HEK293 (cell line): ENCODE results near the gene ARNT2.

Experiments used
- CTCF ChIA-PET: fragments of 350-600 bp; formaldehyde crosslinking; extraction: SDS; loops from one replicate; lab custom pipeline; 2021; ENCODE audit warnings: antibody characterized with exemption; lab: Yijun Ruan, JAX
- POLR2A ChIA-PET: fragments of 300-600 bp; formaldehyde crosslinking; extraction: SDS; loops from one replicate; lab custom pipeline; 2020; ENCODE audit warnings: antibody characterized with exemption, inconsistent platforms; lab: Yijun Ruan, JAX
- H3K27ac ChIP-seq: fragments of 200-500 bp; sonication (Bioruptor generic); 2 replicates; pipeline ENCODE4 v1.5.1; 2014; ENCODE audit warnings: low read depth, low read length, control low read depth, inconsistent platforms; ENCODE audit errors: extremely low read depth
- H3K36me3 ChIP-seq, 2 experiments: fragments of 200-500 bp in 1 of 2; sonication (Bioruptor generic) in 1 of 2; 1 replicate in 1 of 2; 2 replicates in 1 of 2; pipeline ENCODE4 v1.5.1; 2014 to 2017; ENCODE audit warnings: inconsistent platforms in 2 of 2, low read length in 2 of 2; ENCODE audit not compliant: control insufficient read depth in 2 of 2, insufficient read depth in 1 of 2
- H3K4me1 ChIP-seq: fragments of 200-500 bp; sonication (Bioruptor generic); 2 replicates; pipeline ENCODE4 v1.5.1; 2014; ENCODE audit warnings: mild to moderate bottlenecking, low read length, inconsistent platforms; ENCODE audit not compliant: control insufficient read depth, insufficient read depth
- H3K4me3 ChIP-seq: 2 replicates; pipeline ENCODE4 v1.5.1; 2011; ENCODE audit warnings: low read depth, mild to moderate bottlenecking, control low read depth, low read length, moderate library complexity
- H3K9me3 ChIP-seq: fragments of 200-500 bp; sonication (Bioruptor generic); 2 replicates; pipeline ENCODE4 v1.5.1; 2014; ENCODE audit warnings: low read depth, low read length, inconsistent platforms; ENCODE audit not compliant: control insufficient read depth, insufficient read depth
- GFI1B ChIP-seq: fragments of 450-650 bp; formaldehyde crosslinking; IDR thresholded peaks from 2 replicates; pipeline ENCODE4 v1.5.1; 2016; ENCODE audit warnings: missing biosample characterization, missing genetic modification characterization
- SP2 ChIP-seq: fragments of 450-650 bp; formaldehyde crosslinking; IDR thresholded peaks from 2 replicates; pipeline ENCODE4 v1.5.1; 2016; ENCODE audit warnings: missing biosample characterization, missing genetic modification characterization
- ZBTB21 ChIP-seq: fragments of 450-650 bp; formaldehyde crosslinking; IDR thresholded peaks from 2 replicates; pipeline ENCODE4 v1.5.1; 2017; ENCODE audit warnings: missing biosample characterization, missing genetic modification characterization
- ZNF146 ChIP-seq: fragments of 450-650 bp; formaldehyde crosslinking; IDR thresholded peaks from 2 replicates; pipeline ENCODE4 v1.5.1; 2016; ENCODE audit warnings: missing biosample characterization, missing genetic modification characterization
- ZNF169 ChIP-seq: fragments of 450-650 bp; formaldehyde crosslinking; IDR thresholded peaks from 2 replicates; pipeline ENCODE4 v1.5.1; 2016; ENCODE audit warnings: missing biosample characterization, missing genetic modification characterization
- ZNF174 ChIP-seq: fragments of 450-650 bp; formaldehyde crosslinking; IDR thresholded peaks from 2 replicates; pipeline ENCODE4 v1.5.0; 2017; ENCODE audit warnings: missing biosample characterization, mild to moderate bottlenecking, missing genetic modification characterization
- ZNF2 ChIP-seq: fragments of 450-650 bp; formaldehyde crosslinking; IDR thresholded peaks from 2 replicates; pipeline ENCODE4 v1.5.1; 2016; ENCODE audit warnings: missing biosample characterization, missing genetic modification characterization
- ZNF202 ChIP-seq: fragments of 450-650 bp; formaldehyde crosslinking; IDR thresholded peaks from 2 replicates; pipeline ENCODE4 v1.5.1; 2016; ENCODE audit warnings: missing biosample characterization, missing genetic modification characterization, borderline replicate concordance
- ZNF311 ChIP-seq: fragments of 450-650 bp; formaldehyde crosslinking; IDR thresholded peaks from 2 replicates; pipeline ENCODE4 v1.5.1; 2017; ENCODE audit warnings: missing biosample characterization, missing genetic modification characterization, borderline replicate concordance
- ZNF48 ChIP-seq: fragments of 450-650 bp; formaldehyde crosslinking; IDR thresholded peaks from 2 replicates; pipeline ENCODE4 v1.5.1; 2016; ENCODE audit warnings: missing biosample characterization, missing genetic modification characterization
- ZNF501 ChIP-seq: fragments of 450-650 bp; formaldehyde crosslinking; IDR thresholded peaks from 2 replicates; pipeline ENCODE4 v1.5.1; 2016; ENCODE audit warnings: missing biosample characterization, missing genetic modification characterization
- ZNF514 ChIP-seq: fragments of 450-650 bp; formaldehyde crosslinking; IDR thresholded peaks from 2 replicates; pipeline ENCODE4 v1.5.1; 2016; ENCODE audit warnings: missing biosample characterization, missing genetic modification characterization
- ZNF521 ChIP-seq: fragments of 450-650 bp; formaldehyde crosslinking; IDR thresholded peaks from 2 replicates; pipeline ENCODE4 v1.5.1; 2017; ENCODE audit warnings: missing biosample characterization, mild to moderate bottlenecking, missing genetic modification characterization
- ZNF555 ChIP-seq: fragments of 450-650 bp; formaldehyde crosslinking; conservative IDR thresholded peaks from 2 replicates; pipeline ENCODE4 v1.5.1; 2017; ENCODE audit warnings: missing biosample characterization, mild to moderate bottlenecking, missing genetic modification characterization, inconsistent platforms
- ZNF610 ChIP-seq: fragments of 450-650 bp; formaldehyde crosslinking; IDR thresholded peaks from 2 replicates; pipeline ENCODE4 v1.5.1; 2016; ENCODE audit warnings: missing biosample characterization, missing genetic modification characterization, borderline replicate concordance
- ZNF623 ChIP-seq: fragments of 450-650 bp; formaldehyde crosslinking; IDR thresholded peaks from 2 replicates; pipeline ENCODE4 v1.5.1; 2016; ENCODE audit warnings: missing biosample characterization, missing genetic modification characterization
- ZNF626 ChIP-seq: fragments of 450-650 bp; sonication (Bioruptor Pico); formaldehyde crosslinking; IDR thresholded peaks from 2 replicates; pipeline ENCODE4 v1.5.1; 2018; ENCODE audit warnings: missing biosample characterization, missing genetic modification characterization, inconsistent platforms
- ZNF660 ChIP-seq: fragments of 450-650 bp; IDR thresholded peaks from 2 replicates; pipeline ENCODE4 v1.5.1; 2018; ENCODE audit warnings: missing biosample characterization, mild to moderate bottlenecking, missing genetic modification characterization
- TF ChIP-seq, protein P1 (sequence below): fragments of 450-650 bp; formaldehyde crosslinking; IDR thresholded peaks from 2 replicates; pipeline ENCODE4 v1.5.1; 2016; ENCODE audit warnings: missing biosample characterization, missing genetic modification characterization
- TF ChIP-seq, protein P2 (sequence below): fragments of 450-650 bp; formaldehyde crosslinking; IDR thresholded peaks from 2 replicates; pipeline ENCODE4 v1.5.0; 2017; ENCODE audit warnings: missing biosample characterization, missing genetic modification characterization, borderline replicate concordance
- TF ChIP-seq, protein P3 (sequence below): fragments of 450-650 bp; formaldehyde crosslinking; IDR thresholded peaks from 2 replicates; pipeline ENCODE4 v1.5.1; 2016; ENCODE audit warnings: missing biosample characterization, missing genetic modification characterization, borderline replicate concordance
- TF ChIP-seq, protein P4 (sequence below): fragments of 450-650 bp; formaldehyde crosslinking; IDR thresholded peaks from 2 replicates; pipeline ENCODE4 v1.5.1; 2016; ENCODE audit warnings: missing biosample characterization, missing genetic modification characterization
- TF ChIP-seq, protein P5 (sequence below): fragments of 450-650 bp; formaldehyde crosslinking; IDR thresholded peaks from 2 replicates; pipeline ENCODE4 v1.5.1; 2016; ENCODE audit warnings: missing biosample characterization, missing genetic modification characterization
- TF ChIP-seq, protein P6 (sequence below): fragments of 450-650 bp; formaldehyde crosslinking; IDR thresholded peaks from 2 replicates; pipeline ENCODE4 v1.5.1; 2016; ENCODE audit warnings: missing biosample characterization, missing genetic modification characterization

The ARNT2 gene

DNA sequence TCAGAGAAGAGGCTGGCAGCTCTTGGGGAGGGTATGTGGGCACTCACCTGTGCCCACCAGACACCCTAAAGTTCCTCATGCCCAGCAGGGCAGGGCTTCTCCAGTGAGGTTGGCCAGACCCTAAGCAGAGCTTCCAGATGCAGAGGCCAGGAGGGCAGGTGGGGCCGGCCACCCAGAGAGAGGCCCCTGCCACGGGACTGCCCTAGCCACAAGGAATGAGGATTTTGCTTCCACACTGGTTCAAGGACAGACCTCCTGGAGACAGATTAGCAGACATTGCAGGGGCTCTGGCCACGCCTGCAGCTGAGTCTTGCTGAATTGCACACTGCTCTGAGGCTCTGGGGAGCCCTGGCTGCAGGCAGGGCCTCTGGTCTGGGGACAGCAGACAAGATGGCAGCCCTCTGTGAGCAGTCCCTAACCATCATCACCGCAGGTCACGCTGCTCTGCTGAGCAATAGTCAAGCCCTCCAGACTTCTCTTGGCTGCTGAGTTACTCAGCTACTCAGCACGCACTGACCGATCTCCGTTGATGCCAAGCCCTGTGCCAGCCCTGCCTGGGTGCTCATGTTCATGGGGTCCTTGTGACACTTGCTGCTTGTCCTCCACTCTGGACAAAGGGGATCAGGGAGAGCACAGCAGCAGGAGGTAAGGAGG lies 173.5 kb downstream of the ARNT2 start:
- Histone ChIP-seq H3K9me3 (no peaks in the 10 kb centered on the region), H3K4me1 (0 out of 2 replicates have a peak, but pooled peaks cover under 1% of the 10 kb centered on the region), H3K4me3 (no peak overlapping the region), H3K36me3 (peaks cover 0 to 3% of the 10 kb centered on the region in 2 experiments; a peak in 1 of 3 replicates), H3K27ac (no peak overlapping the region)
- TF ChIP-seq ZNF660 (tag by site-specific recombination) = no peak
- TF ChIP-seq ZNF501 = no peak
- no peak for TF ChIP-seq ZNF521
- TF ChIP-seq, protein P1, sequence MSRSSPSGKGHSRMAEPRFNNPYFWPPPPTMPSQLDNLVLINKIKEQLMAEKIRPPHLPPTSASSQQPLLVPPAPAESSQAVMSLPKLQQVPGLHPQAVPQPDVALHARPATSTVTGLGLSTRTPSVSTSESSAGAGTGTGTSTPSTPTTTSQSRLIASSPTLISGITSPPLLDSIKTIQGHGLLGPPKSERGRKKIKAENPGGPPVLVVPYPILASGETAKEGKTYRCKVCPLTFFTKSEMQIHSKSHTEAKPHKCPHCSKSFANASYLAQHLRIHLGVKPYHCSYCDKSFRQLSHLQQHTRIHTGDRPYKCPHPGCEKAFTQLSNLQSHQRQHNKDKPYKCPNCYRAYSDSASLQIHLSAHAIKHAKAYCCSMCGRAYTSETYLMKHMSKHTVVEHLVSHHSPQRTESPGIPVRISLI (tag by site-specific recombination) = no peak
- no peak for TF ChIP-seq ZNF2 (tag by site-specific recombination)
- TF ChIP-seq GFI1B = no peak
- TF ChIP-seq ZNF146 = no peak
- no peak for TF ChIP-seq ZBTB21 (tag by site-specific recombination)
- no peak for TF ChIP-seq ZNF610 (tag by site-specific recombination)
- TF ChIP-seq ZNF311 (tag by site-specific recombination) = no peak
- TF ChIP-seq ZNF48 (tag by site-specific recombination) = no peak
- TF ChIP-seq, protein P2, sequence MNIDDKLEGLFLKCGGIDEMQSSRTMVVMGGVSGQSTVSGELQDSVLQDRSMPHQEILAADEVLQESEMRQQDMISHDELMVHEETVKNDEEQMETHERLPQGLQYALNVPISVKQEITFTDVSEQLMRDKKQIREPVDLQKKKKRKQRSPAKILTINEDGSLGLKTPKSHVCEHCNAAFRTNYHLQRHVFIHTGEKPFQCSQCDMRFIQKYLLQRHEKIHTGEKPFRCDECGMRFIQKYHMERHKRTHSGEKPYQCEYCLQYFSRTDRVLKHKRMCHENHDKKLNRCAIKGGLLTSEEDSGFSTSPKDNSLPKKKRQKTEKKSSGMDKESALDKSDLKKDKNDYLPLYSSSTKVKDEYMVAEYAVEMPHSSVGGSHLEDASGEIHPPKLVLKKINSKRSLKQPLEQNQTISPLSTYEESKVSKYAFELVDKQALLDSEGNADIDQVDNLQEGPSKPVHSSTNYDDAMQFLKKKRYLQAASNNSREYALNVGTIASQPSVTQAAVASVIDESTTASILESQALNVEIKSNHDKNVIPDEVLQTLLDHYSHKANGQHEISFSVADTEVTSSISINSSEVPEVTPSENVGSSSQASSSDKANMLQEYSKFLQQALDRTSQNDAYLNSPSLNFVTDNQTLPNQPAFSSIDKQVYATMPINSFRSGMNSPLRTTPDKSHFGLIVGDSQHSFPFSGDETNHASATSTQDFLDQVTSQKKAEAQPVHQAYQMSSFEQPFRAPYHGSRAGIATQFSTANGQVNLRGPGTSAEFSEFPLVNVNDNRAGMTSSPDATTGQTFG (tag by site-specific recombination) = no peak
- TF ChIP-seq ZNF623 = no peak
- no peak for TF ChIP-seq ZNF202 (tag by site-specific recombination)
- TF ChIP-seq ZNF174 = no peak
- no peak for TF ChIP-seq ZNF514 (tag by site-specific recombination)
- TF ChIP-seq SP2 (tag by site-specific recombination) = no peak
- POLR2A ChIA-PET = no interaction called here
- CTCF ChIA-PET = interaction anchor here (0.6 to 2.4 kb wide), 2 partner anchors 10 to 117 kb away, joined by 3 to 17 read pairs; no protein-coding TSS in a partner anchor

DNA sequence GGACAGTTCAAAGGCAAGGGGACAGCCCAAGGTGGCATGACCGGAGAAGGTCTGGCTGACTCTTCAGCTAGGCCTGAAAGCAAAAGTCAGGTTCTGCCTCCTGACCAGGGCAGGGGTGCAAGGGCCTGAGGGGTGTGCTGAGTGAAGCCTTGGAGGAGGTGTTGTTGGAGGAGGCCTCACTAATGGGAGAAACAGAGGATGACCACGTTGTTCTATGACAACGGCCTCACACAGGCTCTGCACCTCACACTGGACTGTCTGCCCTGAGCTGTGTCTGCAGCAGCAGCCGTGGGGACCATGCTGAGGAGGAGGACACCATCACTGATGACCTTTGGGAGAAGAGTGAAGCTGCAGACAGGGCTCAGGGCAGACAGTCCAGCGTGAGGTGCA lies 174.0 kb downstream of the ARNT2 start:
- H3K4me1 ChIP-seq = no peaks in the 10 kb centered on the region
- ChIA-PET CTCF (interaction anchor here (1.4 to 2.4 kb wide), 2 partner anchors 10 to 198 kb away, joined by 3 to 17 read pairs; no protein-coding TSS in a partner anchor), POLR2A (no interaction called here)
- H3K36me3 ChIP-seq = peaks cover 0 to 3% of the 10 kb centered on the region in 2 experiments; a peak in 1 of 3 replicates
- H3K27ac ChIP-seq = no peak overlapping the region
- H3K4me3 ChIP-seq = no peak overlapping the region
- no peaks in the 10 kb centered on the region for H3K9me3 ChIP-seq
- TF ChIP-seq, protein P3, sequence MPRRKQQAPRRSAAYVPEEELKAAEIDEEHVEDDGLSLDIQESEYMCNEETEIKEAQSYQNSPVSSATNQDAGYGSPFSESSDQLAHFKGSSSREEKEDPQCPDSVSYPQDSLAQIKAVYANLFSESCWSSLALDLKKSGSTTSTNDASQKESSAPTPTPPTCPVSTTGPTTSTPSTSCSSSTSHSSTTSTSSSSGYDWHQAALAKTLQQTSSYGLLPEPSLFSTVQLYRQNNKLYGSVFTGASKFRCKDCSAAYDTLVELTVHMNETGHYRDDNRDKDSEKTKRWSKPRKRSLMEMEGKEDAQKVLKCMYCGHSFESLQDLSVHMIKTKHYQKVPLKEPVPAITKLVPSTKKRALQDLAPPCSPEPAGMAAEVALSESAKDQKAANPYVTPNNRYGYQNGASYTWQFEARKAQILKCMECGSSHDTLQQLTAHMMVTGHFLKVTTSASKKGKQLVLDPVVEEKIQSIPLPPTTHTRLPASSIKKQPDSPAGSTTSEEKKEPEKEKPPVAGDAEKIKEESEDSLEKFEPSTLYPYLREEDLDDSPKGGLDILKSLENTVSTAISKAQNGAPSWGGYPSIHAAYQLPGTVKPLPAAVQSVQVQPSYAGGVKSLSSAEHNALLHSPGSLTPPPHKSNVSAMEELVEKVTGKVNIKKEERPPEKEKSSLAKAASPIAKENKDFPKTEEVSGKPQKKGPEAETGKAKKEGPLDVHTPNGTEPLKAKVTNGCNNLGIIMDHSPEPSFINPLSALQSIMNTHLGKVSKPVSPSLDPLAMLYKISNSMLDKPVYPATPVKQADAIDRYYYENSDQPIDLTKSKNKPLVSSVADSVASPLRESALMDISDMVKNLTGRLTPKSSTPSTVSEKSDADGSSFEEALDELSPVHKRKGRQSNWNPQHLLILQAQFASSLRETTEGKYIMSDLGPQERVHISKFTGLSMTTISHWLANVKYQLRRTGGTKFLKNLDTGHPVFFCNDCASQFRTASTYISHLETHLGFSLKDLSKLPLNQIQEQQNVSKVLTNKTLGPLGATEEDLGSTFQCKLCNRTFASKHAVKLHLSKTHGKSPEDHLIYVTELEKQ (tag by site-specific recombination) = no peak
- TF ChIP-seq ZNF626 (tag by site-specific recombination) (no peak), ZNF202 (tag by site-specific recombination) (no peak), ZNF169 (tag by site-specific recombination) (no peak), ZNF555 (tag by site-specific recombination) (no peak)
- TF ChIP-seq, protein P4, sequence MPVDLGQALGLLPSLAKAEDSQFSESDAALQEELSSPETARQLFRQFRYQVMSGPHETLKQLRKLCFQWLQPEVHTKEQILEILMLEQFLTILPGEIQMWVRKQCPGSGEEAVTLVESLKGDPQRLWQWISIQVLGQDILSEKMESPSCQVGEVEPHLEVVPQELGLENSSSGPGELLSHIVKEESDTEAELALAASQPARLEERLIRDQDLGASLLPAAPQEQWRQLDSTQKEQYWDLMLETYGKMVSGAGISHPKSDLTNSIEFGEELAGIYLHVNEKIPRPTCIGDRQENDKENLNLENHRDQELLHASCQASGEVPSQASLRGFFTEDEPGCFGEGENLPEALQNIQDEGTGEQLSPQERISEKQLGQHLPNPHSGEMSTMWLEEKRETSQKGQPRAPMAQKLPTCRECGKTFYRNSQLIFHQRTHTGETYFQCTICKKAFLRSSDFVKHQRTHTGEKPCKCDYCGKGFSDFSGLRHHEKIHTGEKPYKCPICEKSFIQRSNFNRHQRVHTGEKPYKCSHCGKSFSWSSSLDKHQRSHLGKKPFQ (tag by site-specific recombination) = no peak
- TF ChIP-seq, protein P5, sequence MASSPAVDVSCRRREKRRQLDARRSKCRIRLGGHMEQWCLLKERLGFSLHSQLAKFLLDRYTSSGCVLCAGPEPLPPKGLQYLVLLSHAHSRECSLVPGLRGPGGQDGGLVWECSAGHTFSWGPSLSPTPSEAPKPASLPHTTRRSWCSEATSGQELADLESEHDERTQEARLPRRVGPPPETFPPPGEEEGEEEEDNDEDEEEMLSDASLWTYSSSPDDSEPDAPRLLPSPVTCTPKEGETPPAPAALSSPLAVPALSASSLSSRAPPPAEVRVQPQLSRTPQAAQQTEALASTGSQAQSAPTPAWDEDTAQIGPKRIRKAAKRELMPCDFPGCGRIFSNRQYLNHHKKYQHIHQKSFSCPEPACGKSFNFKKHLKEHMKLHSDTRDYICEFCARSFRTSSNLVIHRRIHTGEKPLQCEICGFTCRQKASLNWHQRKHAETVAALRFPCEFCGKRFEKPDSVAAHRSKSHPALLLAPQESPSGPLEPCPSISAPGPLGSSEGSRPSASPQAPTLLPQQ (tag by site-specific recombination) = no peak
- TF ChIP-seq, protein P6, sequence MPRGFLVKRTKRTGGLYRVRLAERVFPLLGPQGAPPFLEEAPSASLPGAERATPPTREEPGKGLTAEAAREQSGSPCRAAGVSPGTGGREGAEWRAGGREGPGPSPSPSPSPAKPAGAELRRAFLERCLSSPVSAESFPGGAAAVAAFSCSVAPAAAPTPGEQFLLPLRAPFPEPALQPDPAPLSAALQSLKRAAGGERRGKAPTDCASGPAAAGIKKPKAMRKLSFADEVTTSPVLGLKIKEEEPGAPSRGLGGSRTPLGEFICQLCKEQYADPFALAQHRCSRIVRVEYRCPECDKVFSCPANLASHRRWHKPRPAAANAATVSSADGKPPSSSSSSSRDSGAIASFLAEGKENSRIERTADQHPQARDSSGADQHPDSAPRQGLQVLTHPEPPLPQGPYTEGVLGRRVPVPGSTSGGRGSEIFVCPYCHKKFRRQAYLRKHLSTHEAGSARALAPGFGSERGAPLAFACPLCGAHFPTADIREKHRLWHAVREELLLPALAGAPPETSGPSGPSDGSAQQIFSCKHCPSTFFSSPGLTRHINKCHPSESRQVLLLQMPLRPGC (tag by site-specific recombination) = no peak
